Forelimb muscle (tissue), 1 donor: ENCODE results near the gene PDE8B. TPM values are rescaled to one million over a fixed set of nuclear protein-coding genes. Genes with fewer than 3 reads are reported as not detected.
"Not testable (repeated sequence)": the region's sequence is repeated elsewhere in the genome, so short reads cannot be mapped to it uniquely, and the experiment has no call there.

ENCODE experiments used
- DNase-seq: peaks from one replicate; pipeline ENCODE4 v3.0.0-alpha.2; 2013; ENCODE audit warnings: low read depth
- polyA plus RNA-seq: library from polyadenylated mRNA; unstranded; fragments of 120-200 nt; gene quantifications from one replicate; pipeline ENCODE4 v1.2.1, GENCODE V29; 2013; ENCODE audit not compliant: insufficient read length

PDE8B gene
- polyA plus RNA-seq, 1 donor = 3.9 TPM

DNA sequence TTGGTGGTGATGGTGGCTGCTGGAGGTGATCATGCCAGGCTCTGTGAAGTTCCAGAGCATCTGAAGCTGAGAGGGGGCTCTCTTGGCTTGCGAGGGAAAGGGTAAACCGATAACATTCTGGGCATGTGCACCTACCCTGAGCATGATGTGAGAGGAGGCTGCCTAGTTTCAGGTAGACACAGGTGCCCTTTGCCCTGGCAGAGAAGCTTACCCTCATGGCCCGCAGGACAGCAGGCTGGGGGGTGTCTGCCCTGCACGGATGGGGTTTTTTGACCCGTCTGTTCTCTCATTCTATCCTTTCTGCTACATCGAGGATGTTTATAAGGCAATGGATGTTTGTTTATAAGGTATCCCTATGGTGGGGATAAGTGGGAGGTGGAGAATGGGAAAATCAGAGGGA is 148.8 kb downstream of the PDE8B start:
- no peak for DNase-seq

GRCh38 chr5:77360381-77360780 is 149.9 kb downstream of the PDE8B start:
- DNase-seq = no peak

DNA sequence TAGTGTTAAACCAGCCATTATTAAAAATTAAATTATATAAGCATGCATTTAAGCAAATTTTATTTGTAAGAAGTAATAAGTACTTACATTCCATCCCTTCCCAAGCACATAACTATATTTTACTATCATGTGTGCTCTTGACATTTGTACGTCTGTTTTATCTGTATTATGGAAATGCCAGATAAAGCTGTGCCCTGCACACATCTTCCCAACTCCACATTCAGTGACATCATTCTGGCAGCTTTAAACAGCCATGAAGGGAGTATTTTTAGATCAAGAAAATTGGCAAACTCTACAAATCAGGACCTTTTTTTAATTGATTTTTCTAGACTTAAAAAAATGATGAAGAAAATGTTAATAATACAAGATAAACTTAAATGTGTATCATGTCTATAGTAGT is 150.5 kb downstream of the PDE8B start:
- no peak for DNase-seq

GRCh38 chr5:77366717-77367500 is 156.4 kb downstream of the PDE8B start:
- DNase-seq = no peak

- DNase-seq = no peak
Measured at GRCh38 chr5:77367741-77368140, 157.3 kb downstream of the PDE8B start.

DNA sequence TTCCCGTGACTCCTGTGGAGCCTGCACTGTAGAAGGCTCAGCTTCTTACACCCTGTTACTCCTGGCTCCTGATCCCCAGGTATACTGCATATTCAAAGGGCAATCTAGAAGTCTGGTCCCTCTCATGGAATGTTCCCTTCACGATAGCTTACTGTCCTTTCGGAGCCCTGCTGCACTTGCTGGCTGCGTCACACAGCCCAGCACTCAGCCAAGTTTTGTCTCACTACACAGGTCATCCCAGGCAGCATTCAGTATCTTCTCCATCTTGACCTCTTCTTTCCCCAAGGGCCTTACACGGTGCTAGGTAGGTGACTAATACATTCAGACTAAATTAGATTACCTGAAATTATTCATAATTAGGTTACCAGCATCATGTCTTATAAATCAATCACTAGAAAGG is 157.9 kb downstream of the PDE8B start:
- DNase-seq = no peak

- no peak for DNase-seq
Measured at GRCh38 chr5:77369566-77369965, 159.1 kb downstream of the PDE8B start.

DNA sequence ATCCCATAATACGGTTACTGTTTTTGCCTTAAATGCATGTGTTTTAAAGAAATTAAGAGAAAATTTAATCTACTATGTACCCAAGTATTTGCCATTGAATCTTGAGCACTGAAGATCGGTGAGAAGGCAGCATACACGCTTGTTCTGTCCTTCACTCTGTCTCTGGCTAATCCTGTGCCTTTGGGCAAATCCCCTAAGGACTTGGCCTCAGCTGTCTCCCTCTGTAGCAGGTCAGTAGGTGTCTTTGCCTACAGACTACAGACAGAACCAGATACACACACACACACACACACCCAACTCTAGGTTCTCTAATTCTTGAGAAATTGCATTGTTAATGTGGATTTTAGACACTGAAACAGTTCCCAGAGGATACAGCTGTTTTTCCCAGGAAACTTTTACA is 164.2 kb downstream of the PDE8B start:
- no peak for DNase-seq

DNA sequence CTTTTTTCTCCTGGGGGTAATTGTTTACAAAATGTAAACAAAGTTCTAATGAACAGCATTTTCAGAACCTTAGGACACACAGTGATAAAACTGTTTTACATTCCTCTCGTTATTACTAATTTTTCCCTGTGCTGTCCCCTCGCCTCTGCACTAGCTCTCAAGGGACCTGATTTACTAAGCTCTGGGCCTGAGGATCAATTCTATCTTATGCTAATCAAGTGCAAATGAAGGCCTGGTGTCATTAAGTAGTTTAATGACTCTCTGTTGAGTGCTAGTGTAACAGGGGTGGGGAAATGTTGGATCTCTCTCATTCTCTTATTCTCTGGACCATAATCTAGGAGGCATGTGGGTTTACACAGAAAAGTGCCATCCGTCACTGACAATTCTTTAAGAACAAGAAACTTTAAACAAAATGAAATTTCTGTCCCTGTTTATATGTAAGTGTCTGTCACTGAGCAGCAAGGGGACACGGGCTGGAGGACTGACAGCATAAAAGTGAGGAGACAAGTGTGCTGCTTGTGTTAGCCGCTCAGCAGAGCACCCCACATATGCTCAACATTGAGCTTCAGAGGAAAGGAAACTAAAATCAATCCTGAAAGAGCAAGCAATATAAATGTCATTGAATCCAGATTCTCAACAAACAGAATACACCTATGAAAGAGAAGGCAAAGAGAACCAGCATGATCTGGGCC is 166.3 kb downstream of the PDE8B start:
- no peak for DNase-seq

DNA sequence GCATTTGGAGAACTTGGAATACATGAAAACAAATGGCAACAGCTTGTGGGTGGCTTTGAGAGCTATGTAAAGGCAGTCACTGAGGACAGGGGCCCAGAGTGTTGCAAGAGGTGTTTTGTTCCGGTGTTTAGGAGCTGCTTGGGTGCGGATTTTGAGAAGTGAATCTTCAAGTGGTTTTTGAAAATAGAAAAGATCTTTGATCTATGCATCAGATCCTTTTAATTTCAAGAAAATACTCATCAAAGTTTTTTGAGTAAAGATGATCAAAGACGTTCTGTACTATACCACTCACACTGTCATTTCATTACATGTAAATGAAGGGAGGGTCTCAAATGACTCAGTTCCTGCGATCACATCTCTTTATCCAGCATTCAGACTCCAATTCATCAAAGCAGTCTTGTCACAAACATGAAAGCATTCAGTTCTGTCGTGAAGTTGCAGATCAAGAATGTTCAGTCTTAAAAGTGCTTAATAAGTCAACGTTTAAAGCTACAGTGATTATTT is 169.1 kb downstream of the PDE8B start:
- no peak for DNase-seq

DNA sequence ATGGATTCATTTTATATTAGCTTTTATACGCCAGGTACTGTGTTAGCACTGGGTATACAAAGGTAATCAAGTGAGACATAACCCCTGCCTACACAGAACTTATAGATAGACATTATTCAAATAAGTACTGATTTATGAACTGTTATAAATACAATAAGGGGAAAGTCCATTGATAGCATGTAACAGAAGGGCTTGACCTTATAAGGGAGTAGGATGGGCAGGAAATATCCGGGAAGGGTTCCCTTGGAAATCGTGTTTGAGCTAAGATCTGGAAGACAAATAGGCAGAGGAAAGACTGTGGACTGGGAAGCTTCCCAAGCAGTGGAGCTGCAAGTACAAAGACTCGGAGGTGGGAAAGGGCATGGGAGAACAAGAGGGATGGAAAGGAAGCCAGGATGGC is 170.2 kb downstream of the PDE8B start:
- no peak for DNase-seq

DNA sequence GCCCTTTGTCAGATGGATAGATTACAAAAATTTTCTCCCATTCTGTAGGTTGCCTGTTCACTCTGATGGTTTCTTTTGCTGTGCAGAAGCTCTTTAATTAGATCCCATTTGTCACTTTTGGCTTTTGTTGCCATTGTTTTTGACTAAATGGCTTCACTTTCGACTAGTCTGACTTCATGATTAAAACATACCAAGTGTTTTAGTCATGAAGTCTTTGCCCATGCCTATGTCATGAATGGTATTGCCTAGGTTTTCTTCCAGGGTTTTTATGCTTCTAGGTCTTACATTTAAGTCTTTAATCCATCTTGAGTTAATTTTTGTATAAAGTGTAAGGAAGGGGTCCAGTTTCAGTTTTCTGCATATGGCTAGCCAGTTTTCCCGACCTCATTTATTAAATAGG is 172.9 kb downstream of the PDE8B start:
- not testable (repeated sequence) for DNase-seq

GRCh38 chr5:77386340-77386739 is 175.9 kb downstream of the PDE8B start:
- not testable (repeated sequence) for DNase-seq

GRCh38 chr5:77389746-77390145 is 179.3 kb downstream of the PDE8B start:
- DNase-seq = no peak

- no peak for DNase-seq
Measured at GRCh38 chr5:77390221-77390620, 179.7 kb downstream of the PDE8B start.

GRCh38 chr5:77390795-77391194 is 180.3 kb downstream of the PDE8B start:
- DNase-seq = no peak

DNA sequence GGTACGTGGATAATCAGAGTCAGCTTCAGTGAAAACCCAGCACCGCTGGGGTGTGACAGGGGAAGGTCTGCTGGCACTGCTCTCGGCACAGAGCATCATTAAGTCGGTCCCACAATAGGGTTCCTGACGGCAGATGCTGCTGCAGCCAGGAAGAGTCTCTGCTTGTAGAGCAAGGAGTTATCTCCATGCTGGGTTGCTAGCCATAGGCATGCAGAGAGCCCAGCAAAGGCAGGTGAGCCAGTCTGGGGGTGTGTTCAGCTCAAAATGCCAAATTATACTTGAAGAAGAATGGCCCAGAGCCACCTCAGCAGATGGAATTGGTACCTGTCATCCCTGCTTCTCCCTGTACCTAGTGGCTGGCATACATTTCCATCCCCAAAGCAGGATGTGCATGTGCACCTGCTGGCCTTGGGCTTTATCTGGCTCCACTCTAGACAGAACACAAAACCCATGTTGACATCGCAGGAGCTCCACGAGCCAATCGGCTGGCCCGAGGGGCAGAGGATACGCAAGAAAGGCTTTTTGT is 180.8 kb downstream of the PDE8B start:
- no peak for DNase-seq

DNA sequence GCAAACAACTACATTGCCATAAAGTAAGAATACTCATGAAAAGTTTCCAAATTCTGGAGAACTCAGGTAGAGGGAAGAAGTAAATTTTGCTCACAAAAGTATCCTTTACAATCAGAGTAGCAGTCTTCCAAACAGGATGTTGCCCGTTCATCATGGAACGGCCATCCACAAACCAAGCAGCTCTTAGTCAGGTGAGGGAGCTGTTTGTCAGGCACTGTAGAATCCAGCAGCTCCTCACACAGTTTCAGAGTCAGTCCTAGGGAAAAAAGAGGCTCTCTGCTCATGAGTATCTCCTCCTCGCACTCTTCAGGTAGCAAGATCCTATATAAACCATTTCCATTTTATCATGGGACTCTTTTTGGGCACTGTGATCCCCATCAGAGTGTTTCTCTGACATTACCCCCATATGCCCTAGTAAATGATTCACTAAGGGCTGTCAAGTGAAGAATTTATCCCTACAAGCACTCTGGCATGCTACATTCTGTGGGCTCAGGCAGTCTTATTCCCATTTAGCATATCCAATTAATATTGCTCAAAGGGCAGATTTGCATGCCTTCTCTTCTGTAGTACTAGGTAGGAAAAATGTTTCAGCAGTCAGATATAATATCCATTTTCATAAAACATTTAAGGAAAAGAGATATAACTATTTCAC is 183.7 kb downstream of the PDE8B start:
- no peak for DNase-seq

DNA sequence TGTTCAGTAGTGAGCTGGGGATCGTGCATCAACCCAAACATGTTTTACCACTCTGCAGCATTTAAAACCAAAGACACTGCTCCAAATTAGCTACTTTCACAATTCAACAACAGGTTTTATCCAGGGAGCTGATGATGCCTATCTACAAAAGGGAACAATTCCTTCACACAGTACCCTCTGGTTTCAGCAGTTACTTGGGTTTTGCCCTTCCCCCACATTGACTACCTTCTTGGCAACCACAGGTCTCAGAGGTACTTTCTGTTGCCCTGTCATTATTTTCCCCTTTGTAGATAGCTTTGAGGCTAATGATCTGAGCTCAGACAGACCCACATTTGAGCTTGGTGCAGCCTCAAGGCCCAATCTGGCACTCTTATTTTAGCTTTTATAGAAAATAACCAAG is 185.5 kb downstream of the PDE8B start:
- no peak for DNase-seq

DNA sequence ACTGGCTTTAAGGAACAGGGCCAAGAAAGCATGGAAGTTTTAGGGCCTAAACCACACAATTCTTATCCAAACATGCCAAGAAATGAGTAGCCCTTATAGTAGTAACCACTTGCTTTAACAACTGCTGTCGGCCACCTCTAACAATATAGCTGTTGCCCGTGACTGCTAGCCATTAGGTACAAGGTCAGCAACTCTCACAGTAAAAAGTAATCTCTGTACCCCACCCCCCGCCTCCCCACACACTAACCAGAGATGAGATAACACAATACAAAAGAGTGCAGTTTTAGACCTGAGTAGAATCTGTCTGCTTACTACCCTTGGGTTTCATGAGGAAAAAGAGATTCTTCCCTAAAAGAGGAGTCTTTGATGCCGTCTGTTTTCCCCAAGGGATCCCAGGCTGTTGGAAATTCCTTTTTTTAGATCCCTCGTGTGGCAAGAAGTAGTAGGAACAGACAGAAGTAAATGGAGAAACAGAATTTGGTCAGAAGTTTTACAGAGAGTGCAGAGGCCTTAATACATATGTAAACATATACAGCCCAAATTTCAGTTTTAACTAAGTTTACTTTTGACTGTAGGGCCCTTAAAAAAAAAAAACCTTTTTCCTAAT is 187.3 kb downstream of the PDE8B start:
- DNase-seq = no peak

GRCh38 chr5:77398458-77398857 is 188.0 kb downstream of the PDE8B start:
- DNase-seq = no peak

- no peak for DNase-seq
Measured at GRCh38 chr5:77398896-77399295, 188.4 kb downstream of the PDE8B start.
